HG02642 (cell line): ENCODE data around the gene SERTAD2.

Experiments used
- ATAC-seq: cut with Tn5 transposase; IDR thresholded peaks from one replicate; pipeline ENCODE4 v1.9.1; 2021; ENCODE audit warnings: mild to moderate bottlenecking; ENCODE audit not compliant: unreplicated experiment, poor library complexity

Gene SERTAD2

GRCh38 chr2:64677530-64677929, 23.8 kb upstream of the SERTAD2 start:
- ATAC-seq: no peak

GRCh38 chr2:64675860-64676259, 22.1 kb upstream of the SERTAD2 start:
- no peak for ATAC-seq

DNA sequence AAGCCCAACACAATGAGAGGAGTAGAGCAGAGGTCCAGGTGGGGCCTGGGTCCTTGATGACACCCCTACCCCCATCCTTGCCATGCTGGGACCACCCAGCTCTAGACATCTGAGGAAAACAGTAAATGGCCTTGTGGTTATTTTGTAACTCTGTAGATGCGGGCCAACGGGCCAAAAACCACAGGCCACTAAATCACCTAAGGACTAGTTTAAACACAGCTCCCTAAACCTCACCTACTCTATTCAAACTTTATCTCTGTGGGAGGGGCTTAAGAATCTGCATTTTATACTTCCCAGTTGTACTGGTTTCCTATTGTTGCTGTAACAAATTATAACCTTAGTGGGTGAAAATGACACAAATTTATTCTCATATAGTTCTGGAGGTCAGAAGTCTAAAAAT, 19.0 kb upstream of the SERTAD2 start:
- no peak for ATAC-seq

DNA sequence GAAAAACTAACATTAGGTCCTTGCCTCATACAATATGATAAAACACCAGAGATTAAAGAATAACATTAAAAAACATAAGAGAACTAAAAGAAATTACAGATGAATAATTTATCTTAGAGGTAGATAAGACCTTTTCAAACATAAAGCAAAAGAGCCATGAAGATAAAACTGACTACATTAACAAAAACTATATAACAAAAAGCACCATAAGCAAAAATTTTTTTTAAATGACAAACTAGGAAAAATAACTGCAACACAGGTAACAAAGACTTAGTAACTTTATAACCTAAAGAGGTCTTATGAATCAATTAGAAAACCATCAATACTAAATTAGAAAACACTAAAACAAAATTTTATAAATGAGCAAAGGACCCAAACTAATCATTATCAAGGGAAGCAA, 16.3 kb upstream of the SERTAD2 start:
- ATAC-seq: no peak

- ATAC-seq: no peak
Observed at GRCh38 chr2:64669288-64669687, 15.6 kb upstream of the SERTAD2 start.

- no peak for ATAC-seq
Observed at GRCh38 chr2:64668542-64668941, 14.8 kb upstream of the SERTAD2 start.

DNA sequence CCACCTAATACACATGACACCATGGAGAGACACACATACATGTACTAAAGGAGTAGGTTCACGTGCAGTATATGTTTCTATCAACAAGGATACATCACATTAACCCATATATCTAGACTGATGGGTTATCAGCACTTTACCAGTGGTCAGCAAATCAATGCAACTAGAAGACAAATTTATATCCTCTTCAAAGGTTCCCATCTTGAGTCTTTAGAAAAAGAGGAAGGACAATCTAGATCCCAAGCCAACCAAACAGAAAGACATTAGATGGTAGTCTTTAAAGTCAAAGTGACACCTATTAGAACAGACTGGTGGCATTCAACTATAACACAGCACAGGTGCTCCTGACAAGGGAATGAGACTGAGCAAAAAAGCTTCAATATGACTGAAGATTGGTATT, 13.8 kb upstream of the SERTAD2 start:
- ATAC-seq: no peak

DNA sequence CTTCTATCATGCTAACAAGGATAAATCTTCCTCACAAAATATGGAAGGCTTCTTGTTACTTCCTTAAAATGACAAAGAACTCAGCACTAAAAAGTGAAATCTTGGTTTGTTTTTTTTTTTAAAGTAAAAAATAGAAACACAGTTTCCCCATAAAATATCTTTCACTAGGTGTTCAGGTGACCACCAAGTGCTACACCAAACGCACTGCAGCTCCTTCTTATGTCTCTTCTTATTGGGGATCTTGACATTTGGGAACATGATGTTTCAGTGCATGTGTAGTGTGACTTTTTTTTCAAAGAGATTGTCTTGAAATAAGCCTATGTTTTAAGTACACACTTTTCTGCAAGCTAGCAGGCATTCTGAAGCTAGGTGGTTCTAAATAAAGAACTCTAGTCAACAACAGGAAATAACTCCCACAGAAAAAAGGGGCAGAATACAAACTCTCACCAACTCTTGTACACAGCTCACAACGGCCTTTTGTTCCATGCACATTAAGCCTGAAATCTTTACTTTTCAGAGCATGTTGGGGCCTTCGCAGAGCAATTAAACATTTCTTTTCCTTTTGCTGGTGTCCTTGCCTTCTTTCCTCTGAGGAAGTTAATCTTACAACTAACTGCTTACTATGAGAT, 13.2 kb upstream of the SERTAD2 start:
- ATAC-seq: peak; percentile 69

GRCh38 chr2:64665709-64666108, 12.0 kb upstream of the SERTAD2 start:
- ATAC-seq: no peak

DNA sequence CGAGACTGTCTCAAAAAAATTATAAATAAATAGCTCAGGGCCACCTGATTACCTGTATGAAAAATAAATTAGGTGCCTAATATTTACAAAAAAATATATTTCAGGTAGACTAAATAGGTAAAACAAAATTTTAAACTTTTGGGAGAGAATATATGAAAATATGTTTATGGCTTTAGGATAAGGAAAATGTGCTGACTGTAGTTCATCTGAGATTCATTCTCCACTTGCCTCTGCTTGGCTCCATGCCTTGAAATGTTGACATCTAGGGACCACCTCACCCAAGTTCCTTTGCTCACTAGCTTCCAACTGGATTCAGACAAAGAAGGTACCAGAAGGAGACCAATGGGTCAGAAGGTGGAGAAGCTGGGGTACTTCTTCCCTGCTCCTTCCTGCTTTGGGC, 9.7 kb upstream of the SERTAD2 start:
- ATAC-seq: no peak

DNA sequence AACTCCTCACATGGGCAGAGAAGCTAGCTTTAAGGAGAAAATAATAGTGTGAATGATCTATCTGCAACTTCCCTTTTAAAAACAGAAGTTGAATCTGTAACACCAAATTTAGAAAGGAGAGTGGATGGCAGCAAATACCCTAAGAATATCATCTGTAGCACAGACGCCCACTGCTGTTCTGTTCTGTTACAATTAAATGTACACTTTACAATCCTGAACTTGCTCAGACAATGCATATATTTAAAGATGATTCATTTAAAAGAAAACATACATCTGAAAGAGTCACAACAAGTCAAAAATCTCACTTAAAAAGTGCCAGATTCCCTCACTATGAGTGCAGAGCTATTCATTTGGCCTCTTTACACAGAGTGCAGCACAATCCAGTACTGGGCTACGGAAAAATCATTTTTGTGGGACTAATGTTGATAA, 8.0 kb upstream of the SERTAD2 start:
- ATAC-seq: no peak

DNA sequence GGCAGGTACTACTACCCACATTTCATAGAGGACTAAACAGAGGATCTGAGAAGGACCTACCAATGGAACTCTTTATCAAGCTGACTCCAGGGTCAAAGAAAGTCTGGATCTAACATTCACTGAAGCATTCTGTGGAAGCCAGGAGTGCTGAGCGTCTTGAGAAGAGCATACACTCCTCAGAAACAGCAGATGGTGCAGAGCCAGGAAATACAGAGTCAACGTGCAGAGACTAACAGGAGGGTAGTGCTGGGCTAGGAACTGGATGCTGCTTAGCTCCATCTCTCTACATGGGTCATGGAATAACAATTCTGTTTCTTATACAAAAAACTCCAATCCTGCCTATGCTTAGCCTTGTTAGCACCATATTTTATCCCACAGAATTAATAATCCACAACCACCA, 5.5 kb upstream of the SERTAD2 start:
- no peak for ATAC-seq

GRCh38 chr2:64658269-64658668, 4.6 kb upstream of the SERTAD2 start:
- ATAC-seq: no peak

GRCh38 chr2:64657411-64657810, 3.7 kb upstream of the SERTAD2 start:
- no peak for ATAC-seq

DNA sequence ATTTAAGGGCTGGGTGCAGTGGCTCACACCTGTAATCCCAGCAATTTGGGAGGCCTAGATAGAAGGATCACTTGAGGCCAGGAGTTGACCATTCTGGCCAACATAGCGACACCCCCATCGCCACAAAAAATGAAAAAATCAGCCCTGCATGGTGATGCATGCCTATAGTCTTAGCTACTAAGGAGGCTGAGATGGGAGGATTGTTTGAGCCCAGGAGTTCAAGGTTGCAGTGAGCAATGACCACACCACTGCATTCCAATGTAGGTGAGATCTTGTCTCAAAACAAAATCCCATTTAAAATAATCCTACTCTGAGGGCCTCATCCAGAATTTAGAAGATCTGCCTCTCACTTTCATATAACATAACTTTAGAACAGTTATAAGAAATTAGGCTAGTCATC, 2.7 kb upstream of the SERTAD2 start:
- ATAC-seq: no peak

DNA sequence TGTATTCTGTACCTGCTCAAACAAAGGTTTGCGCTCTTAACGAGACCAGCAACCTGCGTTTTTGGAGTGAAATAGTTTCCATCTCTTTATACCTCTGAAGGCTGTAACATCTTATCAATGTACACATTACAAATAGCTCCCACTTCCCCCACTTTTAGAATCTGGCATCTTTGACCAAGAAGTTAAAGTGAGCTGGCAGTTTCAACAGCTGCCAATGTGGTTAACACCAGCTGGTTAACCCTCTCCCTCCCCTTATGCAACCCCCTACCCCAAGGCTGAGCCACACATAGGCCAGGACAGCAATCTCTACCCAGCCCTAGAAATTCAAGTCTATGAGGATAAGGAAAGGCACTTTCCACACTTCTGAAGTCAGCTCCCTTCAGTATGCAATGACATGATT, 2.2 kb upstream of the SERTAD2 start:
- no peak for ATAC-seq

GRCh38 chr2:64655018-64655664, 1.4 kb upstream of the SERTAD2 start:
- ATAC-seq: no peak

GRCh38 chr2:64654063-64654811, 524 bp upstream of the SERTAD2 start:
- peak; percentile 41 for ATAC-seq

GRCh38 chr2:64652231-64653108, 1.2 kb downstream of the SERTAD2 start:
- ATAC-seq: no peak

GRCh38 chr2:64651590-64651989, 2.1 kb downstream of the SERTAD2 start:
- no peak for ATAC-seq
